ENCODE data around the gene SEMA3F. TPM values are rescaled to one million over a fixed set of nuclear protein-coding genes. Genes with fewer than 3 reads are reported as not detected.

The SEMA3F gene
- total RNA-seq, 1 donor from 2014 or later = 14.5 TPM

DNA sequence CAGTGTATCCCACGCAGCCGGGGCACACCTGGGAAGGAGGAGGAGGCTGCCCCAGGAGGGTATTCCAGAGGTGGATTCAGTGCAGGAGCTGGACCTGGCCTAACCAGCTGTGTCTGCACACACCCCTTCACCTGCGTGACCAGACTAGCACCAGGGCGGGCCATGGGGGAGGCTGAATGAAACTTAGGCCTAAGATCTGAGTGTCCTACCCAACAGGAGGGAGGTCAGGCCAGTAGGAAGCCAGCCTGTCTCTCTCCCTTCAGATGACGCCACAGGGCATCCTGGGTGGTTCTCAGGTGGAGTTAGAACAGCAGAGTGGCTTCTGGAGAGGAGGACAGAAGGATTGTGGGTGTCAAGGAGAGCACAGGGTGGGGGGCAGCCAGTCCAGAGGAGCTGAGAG is 3.4 kb upstream of the SEMA3F start:
- H4K20me1 ChIP-seq (ENCODE audit: low read depth) = peaks cover 13% of the 10 kb centered on the region
- H3K4me2 ChIP-seq = no peak overlapping the region
- H3F3A ChIP-seq (ENCODE audit: low read depth) = peaks cover 14% of the 10 kb centered on the region
- Mint-ChIP-seq H3K36me3 (no peaks in the 10 kb centered on the region), H3K9me3 (peaks cover 7% of the 10 kb centered on the region), H3K27ac (peak overlapping the region; percentile 50), H3K4me1 (peaks cover 32% of the 10 kb centered on the region), H3K4me3 (no peak overlapping the region), H3K27me3 (ENCODE audit: insufficient read depth, low read depth) (peaks cover 31% of the 10 kb centered on the region)
- no peak overlapping the region for H3K9ac ChIP-seq
- H2AFZ ChIP-seq (replicated peaks) = no peak overlapping the region
- DNase-seq (ENCODE audit: low spot score) = no peak
- H3K79me2 ChIP-seq (ENCODE audit: low read depth) = peaks cover 13% of the 10 kb centered on the region
- peaks cover 33% of the 10 kb centered on the region for H3K4me1 ChIP-seq
- H3K27ac ChIP-seq = no peak overlapping the region
- TF ChIP-seq EZH2 (IDR thresholded peaks at IDR 0.05) = no peak
- TF ChIP-seq, protein P1, sequence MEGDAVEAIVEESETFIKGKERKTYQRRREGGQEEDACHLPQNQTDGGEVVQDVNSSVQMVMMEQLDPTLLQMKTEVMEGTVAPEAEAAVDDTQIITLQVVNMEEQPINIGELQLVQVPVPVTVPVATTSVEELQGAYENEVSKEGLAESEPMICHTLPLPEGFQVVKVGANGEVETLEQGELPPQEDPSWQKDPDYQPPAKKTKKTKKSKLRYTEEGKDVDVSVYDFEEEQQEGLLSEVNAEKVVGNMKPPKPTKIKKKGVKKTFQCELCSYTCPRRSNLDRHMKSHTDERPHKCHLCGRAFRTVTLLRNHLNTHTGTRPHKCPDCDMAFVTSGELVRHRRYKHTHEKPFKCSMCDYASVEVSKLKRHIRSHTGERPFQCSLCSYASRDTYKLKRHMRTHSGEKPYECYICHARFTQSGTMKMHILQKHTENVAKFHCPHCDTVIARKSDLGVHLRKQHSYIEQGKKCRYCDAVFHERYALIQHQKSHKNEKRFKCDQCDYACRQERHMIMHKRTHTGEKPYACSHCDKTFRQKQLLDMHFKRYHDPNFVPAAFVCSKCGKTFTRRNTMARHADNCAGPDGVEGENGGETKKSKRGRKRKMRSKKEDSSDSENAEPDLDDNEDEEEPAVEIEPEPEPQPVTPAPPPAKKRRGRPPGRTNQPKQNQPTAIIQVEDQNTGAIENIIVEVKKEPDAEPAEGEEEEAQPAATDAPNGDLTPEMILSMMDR (IDR thresholded peaks at IDR 0.05) = no peak
- no peaks in the 10 kb centered on the region for H3K36me3 ChIP-seq
- no peaks in the 10 kb centered on the region for H3K9me3 ChIP-seq (ENCODE audit: low read depth)
- peaks cover 37% of the 10 kb centered on the region for H3K27me3 ChIP-seq
- no peak overlapping the region for H3K4me3 ChIP-seq

DNA sequence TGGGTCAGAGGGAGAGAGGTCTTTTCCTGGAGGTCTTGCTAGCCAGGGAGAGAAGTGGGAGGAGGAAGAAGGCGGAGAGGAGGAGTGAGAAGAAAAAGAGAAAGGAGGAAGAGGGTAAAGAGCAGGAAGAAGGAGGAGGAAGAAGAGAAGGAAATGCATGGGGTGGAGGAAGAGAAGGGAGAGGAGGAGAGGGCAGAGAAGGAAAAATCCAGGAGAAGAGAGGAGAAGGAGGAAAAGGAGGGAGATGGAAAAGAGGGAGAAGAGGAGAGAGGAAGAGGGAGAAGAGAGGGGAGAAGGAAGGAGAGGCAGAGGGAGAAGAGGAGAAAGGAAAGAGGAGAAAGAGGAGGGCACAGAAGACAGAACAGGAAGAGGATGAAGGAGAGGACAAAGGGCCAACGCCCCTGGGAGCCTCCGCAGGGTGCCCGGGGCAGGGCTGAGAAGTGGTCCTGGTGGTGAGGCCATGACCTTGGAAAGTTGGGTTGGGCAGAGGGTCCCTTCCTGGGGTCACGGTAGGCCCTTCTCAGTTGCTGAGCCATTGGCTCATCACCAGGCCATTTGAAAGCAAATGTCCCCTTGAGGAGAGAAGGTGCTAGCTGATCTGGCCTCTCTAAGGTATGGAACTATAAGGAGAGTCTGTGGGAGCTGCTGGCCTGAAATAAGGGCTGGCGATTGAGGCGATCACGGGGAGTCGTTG is 1.2 kb upstream of the SEMA3F start:
- Histone ChIP-seq H2AFZ (replicated peaks) (no peak overlapping the region), H3K4me3 (peak overlapping the region; percentile 94), H3K9me3 (ENCODE audit: low read depth) (no peaks in the 10 kb centered on the region), H3K36me3 (no peaks in the 10 kb centered on the region), H3K27ac (no peak overlapping the region), H3K4me2 (peak overlapping the region; percentile 94), H3K4me1 (peaks cover 45% of the 10 kb centered on the region), H3K79me2 (ENCODE audit: low read depth) (peaks cover 32% of the 10 kb centered on the region), H3K9ac (no peak overlapping the region), H4K20me1 (ENCODE audit: low read depth) (peaks cover 34% of the 10 kb centered on the region), H3K27me3 (peaks cover 37% of the 10 kb centered on the region), H3F3A (ENCODE audit: low read depth) (peaks cover 14% of the 10 kb centered on the region)
- Mint-ChIP-seq H3K4me1 (peaks cover 41% of the 10 kb centered on the region), H3K9me3 (peaks cover 7% of the 10 kb centered on the region), H3K4me3 (peak overlapping the region; percentile 89), H3K36me3 (no peaks in the 10 kb centered on the region), H3K27me3 (ENCODE audit: insufficient read depth, low read depth) (peaks cover 30% of the 10 kb centered on the region), H3K27ac (peak overlapping the region; percentile 76)
- DNase-seq (ENCODE audit: low spot score) = no peak
- TF ChIP-seq EZH2phosphoT487 (IDR thresholded peaks at IDR 0.05) (no peak), EZH2 (IDR thresholded peaks at IDR 0.05) (no peak)
- TF ChIP-seq, protein P1 (IDR thresholded peaks at IDR 0.05) = no peak

DNA sequence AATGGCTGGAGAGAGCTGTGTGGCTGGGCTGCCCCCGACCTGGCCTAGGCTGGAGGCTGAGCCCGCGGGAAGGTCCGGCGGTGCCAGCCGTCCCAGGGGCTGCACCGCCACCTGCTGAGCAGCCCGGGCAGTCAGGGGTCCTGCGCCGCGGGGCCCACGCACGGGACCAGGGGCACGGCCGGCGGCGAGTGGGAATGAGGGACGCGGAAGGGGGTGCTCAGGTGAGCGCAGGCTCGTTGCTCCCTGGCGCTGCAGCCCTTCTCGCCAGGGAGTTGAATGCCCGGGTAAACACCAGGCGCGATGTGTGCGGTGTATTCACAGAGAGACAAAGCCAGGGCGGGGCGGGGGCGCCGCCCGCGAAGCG is 666 bp upstream of the SEMA3F start:
- TF ChIP-seq EZH2 (IDR thresholded peaks at IDR 0.05) = no peak
- TF ChIP-seq, protein P1 (IDR thresholded peaks at IDR 0.05) = peak; percentile 24
- H3K27ac Mint-ChIP-seq = peak overlapping the region; percentile 76
- no peak overlapping the region for H3K9ac ChIP-seq
- H3K4me3 Mint-ChIP-seq = peak overlapping the region; percentile 89
- DNase-seq (ENCODE audit: low spot score) = no peak
- no peaks in the 10 kb centered on the region for H3K36me3 Mint-ChIP-seq
- peaks cover 37% of the 10 kb centered on the region for H3K27me3 ChIP-seq
- peaks cover 27% of the 10 kb centered on the region for H3K27me3 Mint-ChIP-seq (ENCODE audit: insufficient read depth, low read depth)
- H3K27ac ChIP-seq = no peak overlapping the region
- peak overlapping the region; percentile 94 for H3K4me2 ChIP-seq
- no peak overlapping the region for H2AFZ ChIP-seq (replicated peaks)
- peaks cover 35% of the 10 kb centered on the region for H3K79me2 ChIP-seq (ENCODE audit: low read depth)
- H3K4me3 ChIP-seq = peak overlapping the region; percentile 94
- H3K4me1 ChIP-seq = peaks cover 50% of the 10 kb centered on the region
- H3K4me1 Mint-ChIP-seq = peaks cover 47% of the 10 kb centered on the region
- H3K9me3 Mint-ChIP-seq = peaks cover 7% of the 10 kb centered on the region
- H3F3A ChIP-seq (ENCODE audit: low read depth) = peaks cover 14% of the 10 kb centered on the region
- no peaks in the 10 kb centered on the region for H3K36me3 ChIP-seq
- H4K20me1 ChIP-seq (ENCODE audit: low read depth) = peaks cover 40% of the 10 kb centered on the region
- no peaks in the 10 kb centered on the region for H3K9me3 ChIP-seq (ENCODE audit: low read depth)
